Stomach (tissue), 4 donors: ENCODE results near the gene GSG1L.

Experiments used
- POLR2AphosphoS5 ChIP-seq, 3 donors: sonication (generic); formaldehyde crosslinking; IDR thresholded peaks; one replicate each; pipeline ENCODE4 v1.6.1; 2016; ENCODE audit warnings: antibody characterized with exemption in 3 of 3
- TF ChIP-seq, protein P1 (sequence below), 7 experiments: fragments of 450-650 bp in 4 of 7; fragments of 200-600 bp in 3 of 7; sonication (generic) in 3 of 7; IDR thresholded peaks; one replicate each; pipeline ENCODE4 v1.5.1; 2016 to 2019; ENCODE audit warnings: antibody characterized with exemption in 7 of 7, control low read depth in 2 of 7, mild to moderate bottlenecking in 1 of 7

DNA sequence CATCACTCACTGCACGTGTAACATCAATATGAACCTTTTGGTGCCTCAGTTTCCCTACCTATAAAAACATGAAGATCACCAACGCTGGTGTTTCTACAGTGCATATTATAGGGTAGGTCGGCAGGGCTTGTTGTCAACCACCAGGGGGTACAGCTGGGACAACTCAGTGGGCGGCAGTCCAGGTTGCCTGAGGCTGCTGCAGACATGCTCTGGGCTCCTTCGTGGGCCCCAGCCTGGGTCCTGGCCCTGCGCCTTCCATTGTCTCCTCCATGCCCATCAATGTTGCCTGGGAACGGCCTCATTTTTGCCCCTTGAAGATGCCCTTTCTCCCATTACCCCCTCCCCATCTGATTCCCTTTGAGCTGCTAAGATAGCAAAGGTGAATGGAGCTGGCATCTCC is 89.8 kb downstream of the GSG1L start:
- TF ChIP-seq POLR2AphosphoS5 (IDR thresholded peaks at IDR 0.05), result no peak
- TF ChIP-seq, protein P1, sequence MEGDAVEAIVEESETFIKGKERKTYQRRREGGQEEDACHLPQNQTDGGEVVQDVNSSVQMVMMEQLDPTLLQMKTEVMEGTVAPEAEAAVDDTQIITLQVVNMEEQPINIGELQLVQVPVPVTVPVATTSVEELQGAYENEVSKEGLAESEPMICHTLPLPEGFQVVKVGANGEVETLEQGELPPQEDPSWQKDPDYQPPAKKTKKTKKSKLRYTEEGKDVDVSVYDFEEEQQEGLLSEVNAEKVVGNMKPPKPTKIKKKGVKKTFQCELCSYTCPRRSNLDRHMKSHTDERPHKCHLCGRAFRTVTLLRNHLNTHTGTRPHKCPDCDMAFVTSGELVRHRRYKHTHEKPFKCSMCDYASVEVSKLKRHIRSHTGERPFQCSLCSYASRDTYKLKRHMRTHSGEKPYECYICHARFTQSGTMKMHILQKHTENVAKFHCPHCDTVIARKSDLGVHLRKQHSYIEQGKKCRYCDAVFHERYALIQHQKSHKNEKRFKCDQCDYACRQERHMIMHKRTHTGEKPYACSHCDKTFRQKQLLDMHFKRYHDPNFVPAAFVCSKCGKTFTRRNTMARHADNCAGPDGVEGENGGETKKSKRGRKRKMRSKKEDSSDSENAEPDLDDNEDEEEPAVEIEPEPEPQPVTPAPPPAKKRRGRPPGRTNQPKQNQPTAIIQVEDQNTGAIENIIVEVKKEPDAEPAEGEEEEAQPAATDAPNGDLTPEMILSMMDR (IDR thresholded peaks at IDR 0.05), result no peak
